Activated naive CD4-positive, alpha-beta T cell treated with anti-CD3 and anti-CD28 coated beads, Interleukin-2, amount 50 U/mL, for 16 hours (primary cell): ENCODE data around the gene PSMD9.
"Not testable (repeated sequence)": the region's sequence is repeated elsewhere in the genome, so short reads cannot be mapped to it uniquely, and the experiment has no call there.

ENCODE experiments used
- DNase-seq: peaks from one replicate; pipeline ENCODE4 v3.0.0-alpha.2; 2020

PSMD9 gene

DNA sequence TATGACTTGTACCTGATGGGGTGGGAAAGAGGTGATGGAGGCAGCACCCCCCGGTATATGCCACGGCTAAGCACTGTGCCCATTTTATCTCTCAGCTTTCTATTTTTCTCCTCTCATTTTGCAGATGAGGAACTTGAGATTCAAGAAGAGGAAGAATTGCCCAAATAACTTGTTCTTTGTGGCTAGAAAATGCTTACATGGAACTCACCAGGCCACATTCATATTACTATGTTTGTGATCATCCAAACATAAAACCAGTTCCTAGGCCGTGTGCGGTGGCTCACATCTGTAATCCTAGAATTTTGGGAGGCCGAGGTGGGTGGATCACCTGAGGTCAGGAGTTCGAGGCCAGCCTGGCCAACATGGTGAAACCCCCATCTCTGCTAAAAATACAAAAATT, 14.5 kb upstream of the PSMD9 start:
- DNase-seq: no peak

GRCh38 chr12:121875582-121875981, 13.0 kb upstream of the PSMD9 start:
- no peak for DNase-seq

DNA sequence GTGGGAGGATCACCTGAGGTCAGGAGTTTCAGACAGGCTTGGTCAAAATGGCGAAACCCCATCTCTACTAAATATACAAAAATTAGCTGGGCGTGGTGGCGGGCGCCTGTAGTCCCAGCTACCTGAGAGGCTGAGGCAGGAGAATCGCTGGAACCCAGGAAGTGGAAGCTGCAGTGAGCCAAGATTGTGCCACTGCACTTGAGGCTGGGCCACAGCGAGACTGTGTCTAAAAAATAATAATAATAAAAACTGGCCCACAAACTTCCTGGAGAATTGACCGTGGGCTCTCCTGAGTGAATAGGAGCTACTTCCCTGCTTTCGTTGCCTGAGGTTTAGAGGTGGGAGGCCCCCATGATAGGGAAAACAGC, 12.5 kb upstream of the PSMD9 start:
- not testable (repeated sequence) for DNase-seq

DNA sequence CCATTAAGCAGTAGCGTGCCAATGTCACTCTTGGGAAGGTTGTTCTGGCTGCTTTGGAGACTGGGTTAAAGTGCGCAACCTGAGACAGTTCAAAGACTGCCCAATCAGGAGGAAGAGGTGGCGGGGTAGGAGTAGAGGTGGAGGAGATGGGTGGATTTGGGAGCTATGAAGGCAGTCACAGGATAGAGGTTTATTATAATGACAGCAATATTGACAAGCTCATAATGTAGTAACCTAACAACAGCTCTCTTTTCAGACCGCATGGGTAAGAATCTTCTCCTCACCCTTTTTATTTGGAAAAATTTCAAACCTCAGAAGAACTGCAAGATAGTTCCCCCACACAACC, 5.3 kb upstream of the PSMD9 start:
- DNase-seq: no peak

GRCh38 chr12:121885129-121885528, 3.5 kb upstream of the PSMD9 start:
- not testable (repeated sequence) for DNase-seq

DNA sequence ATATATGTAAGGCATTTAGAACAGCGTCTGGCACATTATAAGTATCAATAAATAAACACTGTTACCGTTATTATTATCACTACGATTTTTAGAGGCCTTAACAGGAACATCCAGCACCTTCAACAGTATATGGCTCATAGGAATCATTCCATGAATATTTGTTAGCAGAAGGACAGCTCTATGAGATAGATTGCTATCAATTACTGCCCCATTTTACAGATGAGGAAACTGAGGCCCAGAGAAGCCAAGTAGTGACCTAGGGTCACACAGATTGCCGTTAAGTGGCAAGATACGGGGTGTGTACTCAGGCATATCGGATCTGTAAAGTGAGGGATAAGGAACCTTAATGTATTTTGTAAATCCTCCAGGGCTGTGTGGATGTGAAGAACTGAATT, 510 bp upstream of the PSMD9 start:
- DNase-seq: no peak

DNA sequence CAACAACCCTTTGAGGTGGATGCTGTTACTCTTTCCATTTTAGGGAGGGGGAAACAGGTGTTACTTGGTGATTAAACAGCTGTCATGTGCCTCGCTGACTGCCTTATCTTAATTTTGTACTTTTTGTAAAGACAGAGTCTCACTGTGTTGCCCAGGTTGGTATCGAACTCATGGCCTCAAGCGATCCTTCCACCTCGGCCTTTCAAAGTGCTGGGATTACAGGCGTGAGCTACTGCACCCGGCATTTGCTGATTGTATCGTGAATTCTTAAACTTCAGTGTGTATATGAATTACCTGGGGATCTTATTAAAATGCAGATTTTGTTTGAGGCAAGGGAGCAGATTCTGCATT, 659 bp downstream of the PSMD9 start:
- no peak for DNase-seq

- DNase-seq: not testable (repeated sequence)
Observed at GRCh38 chr12:121889661-121890060, 1.1 kb downstream of the PSMD9 start.

DNA sequence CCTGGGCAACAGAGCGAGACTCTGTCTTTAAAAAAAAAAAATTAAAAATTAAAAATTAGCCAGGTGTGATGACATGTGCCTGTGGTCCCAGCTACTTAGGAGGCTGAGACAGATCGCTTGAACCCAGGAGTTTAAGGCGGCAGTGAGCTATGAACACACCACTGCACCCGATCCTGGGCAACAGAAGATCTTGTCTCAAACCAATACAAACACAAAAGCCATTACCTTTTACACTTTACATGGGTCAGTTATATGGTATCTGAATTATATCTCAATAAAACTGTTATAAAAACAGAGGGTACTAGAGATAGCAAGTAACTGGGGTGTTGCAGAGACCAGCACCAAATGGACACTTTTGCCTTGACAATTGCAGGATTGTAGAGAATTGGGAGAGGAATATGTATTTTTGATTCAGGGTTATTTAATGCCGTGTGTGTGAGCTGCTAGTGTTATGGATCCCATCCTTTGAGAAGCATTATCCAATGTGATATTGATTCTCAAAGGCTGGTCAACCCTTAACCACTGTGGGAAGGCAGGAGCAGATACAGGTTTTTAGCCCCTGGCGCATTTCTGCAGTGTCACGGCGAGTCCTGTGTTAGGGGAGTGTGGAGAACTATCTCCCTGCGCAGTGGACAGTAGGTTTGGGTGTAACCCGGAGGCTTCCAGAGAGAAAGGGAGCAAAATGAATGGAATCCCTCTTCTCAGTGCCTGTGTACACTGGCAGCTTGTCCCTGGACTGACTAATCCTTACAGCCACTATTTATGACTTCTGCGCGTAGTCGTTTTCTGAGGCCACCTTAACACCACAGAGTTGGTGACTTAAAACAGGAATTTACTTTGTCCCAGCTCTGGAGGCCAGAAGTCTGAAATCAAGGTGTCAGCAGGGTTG, 4.3 kb downstream of the PSMD9 start:
- DNase-seq: no peak

DNA sequence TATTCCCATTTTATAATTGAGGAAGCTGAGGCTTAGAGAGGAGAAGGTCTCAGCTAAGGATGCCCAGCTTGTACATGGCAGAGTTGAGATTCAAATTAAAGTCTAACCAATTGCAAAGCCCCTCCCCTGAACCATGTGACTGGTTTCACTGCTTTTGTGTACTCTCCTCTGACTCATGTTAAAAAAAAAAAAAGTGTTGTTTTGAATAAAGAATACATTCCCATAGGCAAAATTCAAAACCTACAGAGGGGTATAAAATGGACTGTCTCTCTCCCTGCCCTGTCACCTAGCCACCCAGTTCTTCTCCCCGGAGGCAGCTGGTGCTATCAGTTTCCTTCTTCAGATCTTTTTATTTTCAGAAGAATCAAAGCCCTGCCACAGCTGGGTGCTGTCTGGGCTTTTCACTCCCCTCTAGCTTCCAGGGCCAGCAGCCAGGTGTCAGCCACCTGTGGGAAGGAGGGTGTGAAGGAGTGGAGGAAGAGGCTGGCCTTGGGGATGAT, 5.4 kb downstream of the PSMD9 start:
- DNase-seq: peak; percentile 39

DNA sequence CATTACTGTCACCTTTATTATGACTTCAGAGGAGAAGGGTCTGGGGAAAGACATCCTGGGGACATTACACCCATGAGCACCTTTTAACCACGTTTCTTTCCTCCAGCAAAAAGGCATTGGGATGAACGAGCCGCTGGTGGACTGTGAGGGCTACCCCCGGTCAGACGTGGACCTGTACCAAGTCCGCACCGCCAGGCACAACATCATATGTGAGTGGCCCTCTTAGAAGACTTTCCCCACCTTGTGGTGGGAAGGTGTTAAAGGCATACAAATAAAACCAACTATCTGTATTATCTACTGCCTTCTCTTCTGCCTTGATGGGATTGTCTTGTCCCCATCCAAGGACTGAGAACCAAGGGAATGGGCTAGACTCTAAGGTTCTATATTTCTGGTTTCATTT, 6.0 kb downstream of the PSMD9 start:
- no peak for DNase-seq

GRCh38 chr12:121898287-121898686, 9.7 kb downstream of the PSMD9 start:
- no peak for DNase-seq

DNA sequence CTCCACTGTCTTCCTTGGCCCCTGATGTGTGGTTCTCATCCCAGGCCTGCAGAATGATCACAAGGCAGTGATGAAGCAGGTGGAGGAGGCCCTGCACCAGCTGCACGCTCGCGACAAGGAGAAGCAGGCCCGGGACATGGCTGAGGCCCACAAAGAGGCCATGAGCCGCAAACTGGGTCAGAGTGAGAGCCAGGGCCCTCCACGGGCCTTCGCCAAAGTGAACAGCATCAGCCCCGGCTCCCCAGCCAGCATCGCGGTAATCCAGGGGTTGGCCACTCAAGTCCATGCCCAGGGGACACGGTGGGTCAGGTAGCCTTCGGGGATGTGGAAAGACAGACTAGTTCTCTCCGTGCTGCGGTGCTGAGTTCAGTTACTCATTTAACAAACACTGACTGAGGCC, 11.0 kb downstream of the PSMD9 start:
- no peak for DNase-seq

- no peak for DNase-seq
Observed at GRCh38 chr12:121903202-121903601, 14.6 kb downstream of the PSMD9 start.

DNA sequence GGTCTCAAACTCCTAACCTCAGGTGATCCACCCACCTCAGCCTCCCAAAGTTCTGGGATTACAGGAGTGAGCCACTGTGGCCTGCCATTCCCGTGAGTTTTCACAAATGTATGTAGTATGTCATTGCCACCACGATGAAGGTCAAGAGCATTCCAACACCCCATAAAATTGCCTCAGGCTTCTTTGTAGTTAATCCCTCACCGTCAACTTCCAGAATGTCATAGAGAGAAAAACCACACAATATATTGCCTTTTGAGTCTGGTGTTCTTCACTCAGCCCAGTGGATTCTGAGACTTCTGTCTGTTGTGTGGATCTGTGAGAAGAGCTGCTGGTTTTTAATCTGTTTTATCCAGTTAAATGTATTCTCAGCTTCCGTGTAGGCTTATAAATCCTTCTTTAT, 17.2 kb downstream of the PSMD9 start:
- no peak for DNase-seq

DNA sequence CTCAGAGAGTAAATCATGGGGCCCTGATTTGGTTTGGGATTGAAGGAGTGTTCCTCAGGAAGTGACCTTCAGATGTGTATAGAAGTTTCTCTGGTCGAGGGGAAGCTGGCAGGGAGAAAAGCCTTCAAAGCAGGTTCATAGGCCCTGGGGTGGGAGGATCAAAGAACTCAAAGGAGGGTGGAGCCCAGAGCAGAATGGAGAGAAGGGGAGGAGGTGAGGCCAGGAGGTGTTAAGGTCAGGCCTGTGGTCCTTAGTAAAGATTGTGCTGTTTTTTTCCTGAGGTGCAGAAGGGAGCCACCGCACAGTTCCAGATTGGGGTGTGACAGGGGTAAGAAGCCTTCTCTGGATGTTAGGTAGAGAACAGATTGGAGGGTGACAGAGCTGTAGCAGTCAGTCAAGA, 20.1 kb downstream of the PSMD9 start:
- no peak for DNase-seq

DNA sequence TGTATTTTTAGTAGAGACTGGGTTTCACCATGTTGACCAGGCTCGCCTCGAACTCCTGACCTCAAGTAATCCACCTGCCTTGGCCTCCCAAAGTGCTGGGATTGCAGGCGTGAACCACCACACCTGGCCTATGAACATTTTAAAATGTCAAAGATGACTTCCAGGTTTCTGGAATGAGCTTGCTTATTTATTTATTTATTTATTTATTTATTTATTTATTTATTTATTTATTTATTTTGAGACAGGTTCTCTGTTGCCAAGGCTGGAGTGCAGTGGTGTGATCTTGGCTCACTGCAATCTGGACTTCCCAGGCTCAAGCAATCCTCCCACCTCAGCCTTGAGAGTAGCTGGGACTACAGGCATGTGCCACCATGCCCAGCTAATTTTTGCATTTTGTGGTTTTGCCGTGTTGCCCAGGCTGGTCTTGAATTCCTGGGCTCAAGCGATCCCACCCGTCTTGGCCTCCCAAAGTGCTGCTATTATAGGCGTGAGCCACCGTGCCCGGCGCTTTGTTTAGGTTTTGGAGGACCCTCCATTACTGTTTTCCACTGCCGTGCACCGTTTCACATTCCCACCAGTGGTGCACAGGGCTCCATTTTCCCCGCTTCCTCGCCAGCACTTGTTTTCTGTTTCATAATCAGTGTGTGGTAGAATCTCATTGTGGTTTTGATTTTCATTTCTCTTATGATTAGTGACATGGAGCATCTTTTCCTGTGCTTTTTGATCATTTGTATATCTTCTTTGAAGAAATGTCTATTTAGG, 23.4 kb downstream of the PSMD9 start:
- no peak for DNase-seq

- no peak for DNase-seq
Observed at GRCh38 chr12:121915841-121916321, 27.3 kb downstream of the PSMD9 start.

DNA sequence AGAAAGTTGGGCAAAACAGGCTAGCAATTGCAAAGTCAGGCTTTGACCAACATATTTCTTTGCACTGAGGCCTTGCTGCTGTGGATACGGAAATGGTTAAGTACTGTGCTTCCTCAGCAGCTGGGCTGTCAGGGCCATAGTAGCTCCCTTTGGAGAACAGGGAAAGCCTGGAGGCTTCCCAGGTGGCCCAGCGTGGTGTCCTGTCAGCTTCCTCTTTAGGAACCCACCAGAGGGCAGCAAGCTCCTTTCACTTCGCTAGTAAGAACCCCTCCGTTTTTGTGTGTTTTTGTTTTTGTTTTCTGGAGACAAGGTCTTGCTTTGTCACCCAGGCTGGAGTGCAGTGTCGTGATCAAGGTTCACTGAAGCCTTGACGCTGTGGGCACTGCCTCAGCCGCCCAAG, 28.1 kb downstream of the PSMD9 start:
- no peak for DNase-seq

DNA sequence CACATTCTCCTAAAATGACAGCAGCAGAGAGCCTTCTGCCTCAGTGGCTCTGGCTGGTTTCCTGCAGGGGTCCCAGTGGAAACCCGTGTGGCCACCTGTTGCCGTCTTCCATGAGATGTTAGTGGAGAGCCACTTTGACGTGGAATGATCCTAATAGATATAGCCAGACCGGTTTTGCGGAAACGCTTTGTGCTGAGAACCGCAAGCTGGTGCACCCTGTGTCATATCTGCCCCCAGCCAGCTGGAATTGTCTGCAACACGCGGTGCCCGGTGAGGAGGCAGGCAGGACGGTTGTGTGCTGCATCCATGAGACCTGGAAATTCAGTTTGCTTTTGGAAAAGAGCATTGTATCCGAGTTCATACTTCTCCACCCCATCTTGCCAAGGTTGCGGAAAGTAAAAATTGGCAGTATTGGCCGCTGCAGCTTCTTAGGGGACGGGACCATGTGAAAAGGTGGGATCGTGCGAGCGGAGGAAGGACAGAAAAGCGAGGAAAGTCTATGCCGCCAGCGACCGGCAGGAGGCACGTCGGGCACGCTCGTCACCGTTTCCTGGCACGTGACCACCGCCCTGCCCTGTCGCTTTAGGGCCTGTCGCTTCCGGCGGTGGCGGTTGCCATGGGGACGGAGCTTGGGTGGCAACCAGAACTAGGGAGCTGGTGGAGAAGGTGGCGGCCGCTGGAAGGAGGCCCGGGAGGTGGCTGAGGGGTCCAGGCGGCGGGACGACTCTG, 29.5 kb downstream of the PSMD9 start, which contains the start of gene CFAP251:
Gene CFAP251, plus strand, starts transcription at position 643 of the 729 bp plus-strand sequence. CDS start 2,714 bp downstream, outside the sequence.
- DNase-seq: peak; percentile 94

GRCh38 chr12:121918679-121919038, 30.1 kb downstream of the PSMD9 start:
- no peak for DNase-seq

DNA sequence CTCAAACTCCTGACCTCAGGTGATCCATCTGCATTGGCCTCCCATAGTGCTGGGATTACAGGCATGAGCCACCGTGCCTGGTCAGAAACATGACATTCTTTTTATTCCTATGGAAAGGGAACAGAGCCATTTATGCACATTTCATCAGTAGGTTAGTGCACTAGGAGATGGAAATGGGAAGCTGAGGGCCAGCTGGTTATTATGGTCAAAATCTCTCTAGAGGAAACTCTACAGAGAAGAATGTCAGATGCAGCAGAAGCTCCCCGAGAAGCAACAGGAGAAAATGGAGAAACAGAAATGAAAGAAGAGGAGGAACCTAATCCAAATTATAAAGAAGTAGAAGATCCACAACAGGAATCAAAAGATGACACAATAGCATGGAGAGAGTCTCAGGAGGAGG, 32.5 kb downstream of the PSMD9 start:
- DNase-seq: no peak

DNA sequence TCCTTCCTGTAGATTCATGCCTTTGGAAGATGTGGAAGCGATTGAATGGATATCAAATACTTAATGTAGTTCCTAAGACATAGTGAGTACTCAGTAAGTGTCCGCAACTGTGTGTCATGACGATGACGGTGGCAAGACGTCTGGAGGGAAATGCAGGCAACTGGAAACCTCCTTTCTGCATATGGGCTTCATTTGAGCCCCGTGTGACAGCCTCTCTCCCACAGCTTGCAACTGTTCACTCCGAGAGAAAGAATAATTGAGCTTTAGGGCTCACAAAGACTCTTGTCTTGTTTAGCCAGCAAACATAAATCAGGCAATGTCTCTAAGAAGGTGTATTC, 36.7 kb downstream of the PSMD9 start:
- no peak for DNase-seq
